NB4 (cell line): ENCODE data around the gene FXR2.

Experiments used
- DNase-seq: peaks from one replicate; pipeline ENCODE4 v3.0.0; 2010; ENCODE audit warnings: low read depth
- H3K4me3 ChIP-seq: one replicate; pipeline ENCODE4 v1.5.1; 2011; ENCODE audit warnings: mild to moderate bottlenecking, low read depth, low read length, moderate library complexity
- CTCF ChIP-seq: IDR thresholded peaks from one replicate; pipeline ENCODE4 v1.5.1; 2012; ENCODE audit warnings: low read depth, low read length
- MAX ChIP-seq: IDR thresholded peaks from 2 replicates; pipeline ENCODE4 v1.6.1; 2011; ENCODE audit warnings: low read depth, low read length
- MYC ChIP-seq: IDR thresholded peaks from 2 replicates; pipeline ENCODE4 v1.6.1; 2011; ENCODE audit warnings: low read depth, low read length
- POLR2A ChIP-seq: IDR thresholded peaks from 2 replicates; pipeline ENCODE4 v1.6.1; 2011; ENCODE audit warnings: mild to moderate bottlenecking; ENCODE audit not compliant: insufficient read length; ENCODE audit errors: extremely low read depth

FXR2 gene

GRCh38 chr17:7614425-7615264 is at the start of gene FXR2:
Gene FXR2 (minus strand): TSS chr17:7614897. CDS start chr17:7614532, 365 bp downstream.
- peak within 1 kb of the TSS; percentile 85 for H3K4me3 ChIP-seq
- peak; percentile 98 for DNase-seq
- peak; percentile 50 for TF ChIP-seq CTCF
- TF ChIP-seq MYC, result 0 out of 2 replicates have a peak, but pooled peaks have one; percentile 27
- TF ChIP-seq POLR2A, result peak; percentile 57
- TF ChIP-seq MAX, result peak; percentile 38; the same call in 1 of the 2 replicates

- H3K4me3 ChIP-seq, result no peak overlapping the region
- DNase-seq, result no peak
- TF ChIP-seq POLR2A (no peak), MYC (no peak), CTCF (no peak), MAX (no peak)
Measured at GRCh38 chr17:7656958-7657609, 42.4 kb upstream of the FXR2 start.

GRCh38 chr17:7655541-7655840 is 40.8 kb upstream of the FXR2 start:
- no peak overlapping the region for H3K4me3 ChIP-seq
- no peak for TF ChIP-seq MAX
- TF ChIP-seq MYC, result no peak
- TF ChIP-seq CTCF, result no peak
- TF ChIP-seq POLR2A, result no peak
- no peak for DNase-seq

GRCh38 chr17:7654832-7655540 is 40.3 kb upstream of the FXR2 start:
- TF ChIP-seq POLR2A (no peak), MYC (no peak), CTCF (no peak), MAX (no peak)
- no peak for DNase-seq
- no peak overlapping the region for H3K4me3 ChIP-seq

- H3K4me3 ChIP-seq, result no peak overlapping the region
- DNase-seq, result no peak
- no peak for TF ChIP-seq MAX
- no peak for TF ChIP-seq MYC
- TF ChIP-seq POLR2A, result no peak
- TF ChIP-seq CTCF, result no peak
Measured at GRCh38 chr17:7652388-7653356, 38.0 kb upstream of the FXR2 start.
